Measurements from ENCODE around the gene PES1. TPM values are rescaled to one million over a fixed set of nuclear protein-coding genes. Genes with fewer than 3 reads are reported as not detected.

PES1 gene
- total RNA-seq, 1 donor from 2014 or later: 88.7 TPM

DNA sequence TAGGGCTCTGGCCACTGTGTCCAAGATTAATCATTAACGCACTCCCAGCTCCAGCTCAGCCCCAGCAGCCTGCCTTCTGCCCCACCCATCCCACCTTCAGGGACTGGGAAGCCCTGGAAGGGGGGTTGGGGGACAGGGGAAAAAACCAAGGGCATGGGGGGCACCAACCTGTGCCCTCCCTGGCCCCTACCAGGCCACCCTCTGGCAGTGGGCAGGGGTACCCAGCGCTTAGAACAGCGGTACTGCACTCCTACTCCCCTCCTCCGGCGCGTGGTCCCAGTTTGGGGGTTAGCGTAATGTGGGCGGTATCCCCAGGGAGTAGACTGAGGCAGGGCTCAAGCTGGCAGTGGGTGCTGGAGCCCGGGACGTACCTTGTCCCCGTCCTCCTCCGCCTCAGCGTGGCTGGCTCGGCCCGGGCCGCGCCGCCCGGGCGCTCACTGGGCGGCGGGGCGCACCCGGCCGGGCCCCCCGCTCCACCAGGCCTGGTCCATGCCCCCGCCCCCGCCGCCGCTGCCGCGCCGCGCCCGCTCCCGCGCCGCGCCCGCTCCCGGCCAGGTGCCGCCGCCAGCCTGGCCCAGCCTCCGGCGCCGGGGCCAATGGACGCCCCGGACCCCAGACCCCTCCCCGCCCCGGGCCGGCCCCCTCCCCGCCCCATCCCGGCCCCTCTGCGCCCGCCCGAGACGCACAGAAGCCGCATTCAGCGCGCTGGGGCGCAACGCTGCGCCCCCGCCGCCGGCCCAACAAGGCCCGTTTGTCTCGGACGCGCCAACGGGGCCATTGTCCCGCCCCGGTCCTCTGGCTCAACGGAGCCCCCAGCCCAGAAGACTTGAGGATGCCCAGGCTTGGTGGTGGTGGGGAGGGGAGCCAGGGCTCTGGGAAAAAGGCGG is 17.4 kb downstream of the PES1 start, which contains the start of gene GAL3ST1:
TSS of gene GAL3ST1 (minus strand) at position 571 of the 887 bp plus-strand sequence. CDS start 17,273 bp downstream, outside the sequence.
- Histone ChIP-seq H3K4me3 (ENCODE audit: insufficient read depth, low read depth, low read length) (peak within 1 kb of the TSS; percentile 1), H3K9me3 (ENCODE audit: insufficient read depth, low read depth, low read length) (no peaks in the 10 kb centered on the region), H3K36me3 (ENCODE audit: insufficient read depth, low read length) (peaks cover 15% of the 10 kb centered on the region), H3K4me1 (ENCODE audit: insufficient read depth, low read length) (peaks cover 5% of the 10 kb centered on the region), H2AFZ (ENCODE audit: low read depth, low read length) (no peak within 1 kb of the TSS), H4K20me1 (ENCODE audit: insufficient read depth, low read length) (peaks cover 30% of the 10 kb centered on the region), H3K9ac (ENCODE audit: low read length) (no peak within 1 kb of the TSS), H3K27me3 (ENCODE audit: insufficient read depth, low read length) (peaks cover 6% of the 10 kb centered on the region), H3K79me2 (ENCODE audit: insufficient read depth, low read length) (no peaks in the 10 kb centered on the region), H3K4me2 (ENCODE audit: low read length) (peak within 1 kb of the TSS; percentile 72), H3K27ac (ENCODE audit: low read depth, low read length) (peak within 1 kb of the TSS; percentile 6)
- peaks cover 4% of the 10 kb centered on the region for H3K27me3 Mint-ChIP-seq (ENCODE audit: low read depth, unreplicated experiment)
- peak within 1 kb of the TSS; percentile 77 for H3K4me3 Mint-ChIP-seq (ENCODE audit: unreplicated experiment)
- H3K27ac Mint-ChIP-seq (ENCODE audit: unreplicated experiment): peak within 1 kb of the TSS; percentile 83
- peaks cover 5% of the 10 kb centered on the region for H3K4me1 Mint-ChIP-seq (ENCODE audit: low read depth, unreplicated experiment)
- TF ChIP-seq EZH2 (IDR thresholded peaks at IDR 0.05; ENCODE audit: insufficient read depth, low read length) (no peak), CTCF (IDR thresholded peaks at IDR 0.05; ENCODE audit: insufficient read depth, low read depth, low read length) (no peak)
- no peaks in the 10 kb centered on the region for H3K9me3 Mint-ChIP-seq (ENCODE audit: unreplicated experiment)
- no peak for DNase-seq (ENCODE audit: low read depth)
- FAIRE-seq: no peak
- H3K36me3 Mint-ChIP-seq (ENCODE audit: low read depth, unreplicated experiment): peaks cover 16% of the 10 kb centered on the region

GRCh38 chr22:30573594-30574094 is 18.1 kb downstream of the PES1 start:
- Histone ChIP-seq H2AFZ (ENCODE audit: low read depth, low read length) (no peak overlapping the region), H3K9ac (ENCODE audit: low read length) (no peak overlapping the region)

More at GRCh38 chr22:30573594-30574094, 18.1 kb downstream of the PES1 start:
- H3K27me3 Mint-ChIP-seq (ENCODE audit: low read depth, unreplicated experiment): peaks cover 8% of the 10 kb centered on the region
- peaks cover 5% of the 10 kb centered on the region for H3K4me1 Mint-ChIP-seq (ENCODE audit: low read depth, unreplicated experiment)
- TF ChIP-seq EZH2 (IDR thresholded peaks at IDR 0.05; ENCODE audit: insufficient read depth, low read length): no peak
- no peak for TF ChIP-seq CTCF (IDR thresholded peaks at IDR 0.05; ENCODE audit: insufficient read depth, low read depth, low read length)
- no peak for DNase-seq (ENCODE audit: low read depth)
- H3K9me3 ChIP-seq (ENCODE audit: insufficient read depth, low read depth, low read length): no peaks in the 10 kb centered on the region
- peaks cover 26% of the 10 kb centered on the region for H4K20me1 ChIP-seq (ENCODE audit: insufficient read depth, low read length)
- H3K4me3 Mint-ChIP-seq (ENCODE audit: unreplicated experiment): no peak overlapping the region
- peaks cover 9% of the 10 kb centered on the region for H3K27me3 ChIP-seq (ENCODE audit: insufficient read depth, low read length)
- H3K79me2 ChIP-seq (ENCODE audit: insufficient read depth, low read length): no peaks in the 10 kb centered on the region
- H3K36me3 Mint-ChIP-seq (ENCODE audit: low read depth, unreplicated experiment): peaks cover 9% of the 10 kb centered on the region
- peaks cover 13% of the 10 kb centered on the region for H3K36me3 ChIP-seq (ENCODE audit: insufficient read depth, low read length)
- H3K9me3 Mint-ChIP-seq (ENCODE audit: unreplicated experiment): no peaks in the 10 kb centered on the region
- H3K4me3 ChIP-seq (ENCODE audit: insufficient read depth, low read depth, low read length): no peak overlapping the region
- no peak overlapping the region for H3K27ac ChIP-seq (ENCODE audit: low read depth, low read length)
- no peak for FAIRE-seq
- peaks cover 5% of the 10 kb centered on the region for H3K4me1 ChIP-seq (ENCODE audit: insufficient read depth, low read length)
- no peak overlapping the region for H3K27ac Mint-ChIP-seq (ENCODE audit: unreplicated experiment)
- H3K4me2 ChIP-seq (ENCODE audit: low read length): peak overlapping the region; percentile 8

Data from astrocyte (in vitro differentiated cells and primary cell).